PC-3 (cell line): ENCODE results near the gene USP8.

Experiments used
- EZH2phosphoT487 ChIP-seq: fragments of 300-600 bp; sonication (generic); IDR thresholded peaks from 2 replicates; pipeline ENCODE4 v1.6.1; 2018; ENCODE audit warnings: mild to moderate bottlenecking, antibody characterized with exemption, low read length, borderline replicate concordance
- TF ChIP-seq, protein P1 (sequence below): fragments of 300-600 bp; sonication (generic); conservative IDR thresholded peaks from 2 replicates; pipeline ENCODE4 v1.5.1; 2017; ENCODE audit warnings: antibody characterized with exemption, low read depth, mild to moderate bottlenecking, low read length

DNA sequence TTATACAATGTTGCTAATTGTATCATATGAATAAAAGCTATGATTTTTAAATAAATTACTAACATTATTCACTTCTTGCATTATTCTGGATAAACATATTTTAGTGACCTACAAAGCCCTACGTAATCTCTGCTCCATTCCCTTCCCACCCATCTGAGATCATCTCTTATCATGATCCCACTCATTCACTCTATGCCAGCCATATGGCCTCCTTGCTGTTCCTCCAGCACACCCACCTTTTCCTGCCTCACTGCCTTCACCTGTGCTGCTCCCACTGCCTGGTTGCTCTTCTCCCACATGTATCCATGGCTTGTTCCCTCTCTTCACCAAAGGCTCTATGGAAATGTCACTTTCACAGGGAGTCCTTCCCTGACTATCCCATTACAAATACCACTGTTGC is 7.3 kb upstream of the USP8 start:
- TF ChIP-seq, protein P1, sequence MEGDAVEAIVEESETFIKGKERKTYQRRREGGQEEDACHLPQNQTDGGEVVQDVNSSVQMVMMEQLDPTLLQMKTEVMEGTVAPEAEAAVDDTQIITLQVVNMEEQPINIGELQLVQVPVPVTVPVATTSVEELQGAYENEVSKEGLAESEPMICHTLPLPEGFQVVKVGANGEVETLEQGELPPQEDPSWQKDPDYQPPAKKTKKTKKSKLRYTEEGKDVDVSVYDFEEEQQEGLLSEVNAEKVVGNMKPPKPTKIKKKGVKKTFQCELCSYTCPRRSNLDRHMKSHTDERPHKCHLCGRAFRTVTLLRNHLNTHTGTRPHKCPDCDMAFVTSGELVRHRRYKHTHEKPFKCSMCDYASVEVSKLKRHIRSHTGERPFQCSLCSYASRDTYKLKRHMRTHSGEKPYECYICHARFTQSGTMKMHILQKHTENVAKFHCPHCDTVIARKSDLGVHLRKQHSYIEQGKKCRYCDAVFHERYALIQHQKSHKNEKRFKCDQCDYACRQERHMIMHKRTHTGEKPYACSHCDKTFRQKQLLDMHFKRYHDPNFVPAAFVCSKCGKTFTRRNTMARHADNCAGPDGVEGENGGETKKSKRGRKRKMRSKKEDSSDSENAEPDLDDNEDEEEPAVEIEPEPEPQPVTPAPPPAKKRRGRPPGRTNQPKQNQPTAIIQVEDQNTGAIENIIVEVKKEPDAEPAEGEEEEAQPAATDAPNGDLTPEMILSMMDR, result no peak
- no peak for TF ChIP-seq EZH2phosphoT487
